ENCODE measurements around the gene C1orf21.
"Not testable (repeated sequence)": the region's sequence is repeated elsewhere in the genome, so short reads cannot be mapped to it uniquely, and the experiment has no call there.

C1orf21 gene

DNA sequence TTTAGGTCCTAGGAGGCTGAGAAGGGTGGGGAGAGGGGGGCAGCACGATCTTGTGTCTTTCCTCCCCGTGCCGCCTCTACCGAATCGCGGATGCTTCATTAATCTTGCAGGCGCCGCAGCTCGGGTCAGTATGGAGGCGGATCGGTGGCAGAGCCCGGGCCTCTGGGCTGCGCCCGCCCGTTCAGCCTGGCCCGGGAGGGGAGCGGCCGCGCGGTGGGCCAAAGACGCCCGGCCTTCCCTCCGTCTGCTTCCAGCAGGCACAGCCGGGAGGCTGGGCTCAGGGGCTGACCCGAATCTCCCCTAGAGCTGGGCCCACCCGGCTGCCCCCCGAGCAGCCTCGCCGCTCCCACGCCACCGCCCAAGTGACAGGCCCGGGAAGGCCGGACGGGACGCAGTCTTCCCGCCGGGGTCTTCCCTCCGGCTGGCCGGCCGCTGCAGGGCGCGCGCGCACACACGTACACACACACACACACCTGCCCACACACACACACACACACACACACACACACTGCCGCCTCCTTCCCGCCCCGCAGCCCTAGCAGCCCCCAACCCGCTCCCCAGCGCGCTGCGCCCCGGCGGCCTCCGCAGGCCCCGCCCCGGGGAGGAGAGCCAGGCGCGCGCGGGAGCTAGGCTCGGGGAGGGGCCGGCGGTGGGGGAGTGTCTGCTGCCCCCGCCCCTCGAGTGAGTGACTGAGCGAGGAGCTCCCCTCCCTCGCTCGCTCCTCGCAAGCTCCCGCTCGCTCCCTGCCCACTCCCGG, at the start of gene C1orf21:
C1orf21 (plus strand) TSS at position 718 of the 757 bp plus-strand sequence. CDS start 90,481 bp downstream, outside the sequence.
- peak; percentile 91 for DNase-seq (ENCODE audit: low spot score)

GRCh38 chr1:184337865-184338264, 49.0 kb upstream of the C1orf21 start:
- DNase-seq (ENCODE audit: low spot score) = not testable (repeated sequence)

DNA sequence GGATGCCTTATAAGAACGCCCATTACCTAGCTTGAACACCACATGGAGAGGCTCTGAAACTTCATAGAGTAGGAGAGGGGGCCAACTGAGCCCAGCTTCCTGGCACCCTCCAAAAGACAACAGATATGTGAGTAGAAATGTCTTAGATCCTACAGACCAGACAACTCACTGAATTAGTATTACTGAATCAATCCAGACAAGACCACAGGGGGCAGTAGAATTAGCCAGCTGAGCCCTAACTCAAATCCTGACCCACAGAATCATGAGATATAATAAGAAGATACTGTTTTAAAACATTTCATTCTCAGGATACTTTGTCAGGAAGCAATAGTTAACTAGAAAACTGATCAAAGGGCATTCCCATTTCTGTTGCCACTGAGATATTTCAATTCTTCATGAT, 45.8 kb upstream of the C1orf21 start:
- DNase-seq (ENCODE audit: low spot score) = no peak

GRCh38 chr1:184350573-184350972, 36.3 kb upstream of the C1orf21 start:
- DNase-seq (ENCODE audit: low spot score) = no peak

DNA sequence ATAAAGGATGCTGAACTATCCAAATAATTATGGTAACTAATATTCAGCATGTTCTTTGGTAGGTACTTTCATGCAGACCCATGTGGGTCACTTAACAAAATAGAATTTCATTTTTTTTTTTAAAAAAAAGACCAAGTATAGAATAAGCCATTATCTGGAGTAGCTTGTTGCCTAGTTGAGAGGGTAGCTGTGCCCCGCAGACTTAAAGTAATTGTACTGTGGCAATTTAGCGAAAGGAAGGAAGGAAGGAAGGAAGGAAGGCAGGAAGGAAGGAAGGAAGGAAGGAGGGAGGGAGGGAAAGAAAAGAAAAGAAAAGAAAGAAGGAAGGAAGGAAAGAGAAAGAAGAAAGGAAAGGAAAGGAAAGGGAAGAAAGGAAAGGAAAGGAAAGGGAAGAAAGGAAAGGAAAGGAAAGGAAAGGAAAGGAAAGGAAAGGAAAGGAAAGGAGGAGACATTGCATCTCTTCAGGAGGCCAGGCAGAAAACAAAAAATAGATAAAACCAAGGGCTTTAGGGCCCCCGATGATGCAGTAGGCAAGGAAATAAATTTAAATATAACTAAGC, 35.3 kb upstream of the C1orf21 start:
- no peak for DNase-seq (ENCODE audit: low spot score)

DNA sequence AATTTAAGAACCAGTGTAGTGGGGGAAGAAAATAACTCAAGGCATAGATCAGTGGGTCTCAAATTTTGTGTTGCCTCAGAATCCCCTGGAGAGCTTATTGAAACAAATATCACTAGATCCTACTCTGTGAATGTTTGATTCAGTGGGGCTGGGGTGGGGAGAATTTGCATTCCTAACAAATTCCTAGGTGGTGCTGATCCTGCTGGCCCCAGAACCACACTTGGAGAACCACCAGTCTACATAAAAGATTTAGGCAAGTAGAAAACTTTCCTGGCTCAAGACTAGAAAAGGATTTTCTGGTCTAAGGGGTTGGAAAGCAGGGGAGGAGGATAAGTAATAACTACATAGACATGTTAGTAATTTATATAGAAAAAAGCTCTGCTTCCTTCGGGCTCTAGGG, 34.1 kb upstream of the C1orf21 start:
- no peak for DNase-seq (ENCODE audit: low spot score)

DNA sequence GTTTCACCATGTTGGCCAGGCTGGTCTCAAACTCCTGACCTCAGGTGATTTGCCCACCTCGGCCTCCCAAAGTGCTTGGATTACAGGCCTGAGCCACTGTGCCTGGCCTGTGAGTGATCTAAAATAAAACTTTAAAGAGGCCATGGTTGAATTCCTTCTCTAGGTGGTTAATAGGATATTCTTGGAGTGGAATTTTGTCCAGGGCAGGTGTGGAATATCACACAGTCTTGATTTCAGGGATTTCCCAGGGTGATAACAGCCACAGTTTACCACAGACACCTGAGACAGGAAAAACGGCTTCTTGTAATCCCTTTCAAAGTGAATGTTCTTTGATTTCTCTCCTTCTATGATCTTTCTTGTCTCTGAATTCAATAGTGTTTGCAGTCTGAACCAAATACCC, 32.1 kb upstream of the C1orf21 start:
- no peak for DNase-seq (ENCODE audit: low spot score)

GRCh38 chr1:184356891-184357290, 29.9 kb upstream of the C1orf21 start:
- DNase-seq (ENCODE audit: low spot score) = no peak

- no peak for DNase-seq (ENCODE audit: low spot score)
Observed at GRCh38 chr1:184358256-184358655, 28.6 kb upstream of the C1orf21 start.

DNA sequence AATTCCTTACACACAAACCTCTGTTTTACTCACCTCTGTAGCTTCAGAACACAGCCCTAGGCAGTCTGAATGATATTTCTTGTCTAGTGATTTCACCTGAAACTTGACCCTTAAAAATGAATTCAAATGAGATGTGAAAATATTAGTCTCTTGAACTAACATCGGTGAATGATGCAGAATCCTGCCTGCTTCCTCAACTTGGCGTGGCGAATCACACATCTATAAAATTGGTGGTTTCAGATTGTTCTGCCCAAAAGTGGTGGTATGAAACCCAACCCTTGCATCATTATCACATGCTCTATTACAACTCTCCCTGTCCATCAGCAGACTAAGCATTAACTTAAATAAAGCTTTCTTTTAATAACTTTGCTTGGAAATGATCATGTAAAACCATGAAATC, 26.9 kb upstream of the C1orf21 start:
- no peak for DNase-seq (ENCODE audit: low spot score)

DNA sequence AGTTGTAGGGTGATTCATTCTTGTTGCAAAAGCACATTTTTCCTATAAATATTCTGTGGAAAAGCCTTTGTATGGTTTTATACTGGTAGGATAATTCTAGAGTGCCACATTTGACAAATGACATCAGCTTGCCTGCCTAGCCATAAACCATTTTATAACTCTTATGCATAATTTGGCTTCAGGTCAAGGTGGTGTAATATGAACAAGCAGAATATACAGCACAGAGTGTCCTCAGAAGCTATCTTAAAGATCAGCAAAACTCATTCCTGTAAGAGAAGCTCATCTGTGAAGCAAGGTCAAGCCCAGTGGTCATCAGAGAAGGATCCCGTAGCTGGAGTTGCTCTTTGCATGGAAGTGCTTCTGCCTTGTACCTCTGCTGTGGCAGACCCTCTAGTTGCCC, 24.0 kb upstream of the C1orf21 start:
- DNase-seq (ENCODE audit: low spot score) = no peak

GRCh38 chr1:184365699-184366098, 21.1 kb upstream of the C1orf21 start:
- no peak for DNase-seq (ENCODE audit: low spot score)

GRCh38 chr1:184366997-184367396, 19.8 kb upstream of the C1orf21 start:
- DNase-seq (ENCODE audit: low spot score) = no peak

DNA sequence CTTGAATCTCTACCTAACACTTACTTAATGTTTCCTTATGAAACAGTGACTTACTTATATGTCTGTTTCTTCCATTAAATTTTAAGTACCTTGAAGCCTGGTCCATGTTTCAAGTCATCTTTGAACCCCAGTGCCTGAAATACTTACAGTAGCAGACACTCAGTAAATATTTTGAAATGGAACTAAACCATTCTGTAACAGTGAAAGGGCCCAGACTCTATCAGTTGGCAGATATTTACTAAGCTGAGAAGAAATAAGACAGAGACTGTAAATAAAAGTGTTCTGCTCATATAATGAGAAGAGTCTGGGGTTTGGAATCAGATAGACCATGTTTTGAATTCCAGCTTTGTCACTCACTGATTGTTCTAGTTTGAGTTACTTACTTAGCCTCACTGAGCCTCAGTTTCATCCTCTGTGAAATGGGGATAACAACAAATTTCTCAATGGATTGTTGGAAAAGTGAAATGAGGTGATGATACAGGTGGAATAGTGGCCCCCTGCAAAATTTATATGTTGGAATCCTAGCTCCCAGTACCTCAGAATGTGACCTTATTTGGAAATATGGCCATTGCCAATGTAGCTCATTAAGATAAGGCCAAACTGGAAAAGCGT, 19.3 kb upstream of the C1orf21 start:
- DNase-seq (ENCODE audit: low spot score) = no peak

GRCh38 chr1:184368354-184368753, 18.5 kb upstream of the C1orf21 start:
- DNase-seq (ENCODE audit: low spot score) = no peak

DNA sequence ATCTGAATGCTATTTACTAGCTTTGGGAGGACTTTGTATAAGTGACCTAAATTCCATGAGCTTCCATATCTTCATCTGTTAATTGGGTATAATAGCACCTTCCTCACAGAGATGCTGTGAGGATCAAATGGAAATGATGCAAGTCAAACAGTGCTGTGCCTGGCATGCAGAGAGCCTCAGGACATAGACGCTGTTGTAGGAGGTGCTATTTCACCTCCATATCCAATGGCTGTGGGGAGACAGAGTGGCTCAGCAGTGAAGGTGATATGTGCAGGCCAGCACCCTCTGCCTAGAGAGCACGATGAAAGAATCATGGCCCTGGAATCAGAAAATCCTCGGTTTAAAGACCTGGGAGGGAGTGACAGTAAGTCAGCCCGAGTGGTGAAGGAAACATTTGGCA, 16.0 kb upstream of the C1orf21 start:
- no peak for DNase-seq (ENCODE audit: low spot score)

- DNase-seq (ENCODE audit: low spot score) = no peak
Observed at GRCh38 chr1:184373155-184373554, 13.7 kb upstream of the C1orf21 start.

- DNase-seq (ENCODE audit: low spot score) = no peak
Observed at GRCh38 chr1:184376369-184376768, 10.5 kb upstream of the C1orf21 start.

DNA sequence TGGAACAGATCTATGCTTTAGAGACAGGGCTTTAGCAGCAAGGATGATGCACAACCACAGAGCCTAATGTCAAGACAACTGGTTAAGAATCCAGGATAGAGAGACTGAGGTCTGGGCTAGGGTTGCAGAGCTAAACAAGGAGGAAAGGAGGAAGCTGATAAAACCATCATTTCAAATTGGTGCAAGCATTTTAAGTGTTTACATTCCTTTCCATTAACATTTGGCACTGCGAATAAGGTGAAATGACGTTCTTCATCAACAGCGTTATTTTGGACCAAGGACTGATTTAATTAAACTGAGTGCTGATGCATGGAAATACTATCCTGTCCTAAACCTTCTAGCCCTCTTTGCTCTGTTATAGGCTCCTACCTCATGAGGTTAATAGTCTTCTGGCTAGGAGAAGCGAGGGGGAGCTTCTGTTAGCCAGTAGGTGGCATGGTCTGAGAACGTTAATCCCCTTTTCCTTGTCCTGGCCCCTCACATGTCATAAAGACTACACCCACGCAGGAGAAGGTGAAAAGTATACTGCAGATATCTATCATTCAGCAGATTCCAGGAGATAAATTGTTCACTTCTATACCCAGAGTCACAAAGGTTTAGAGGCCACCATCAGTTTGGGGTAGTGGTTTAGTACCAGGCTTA, 7.6 kb upstream of the C1orf21 start:
- no peak for DNase-seq (ENCODE audit: low spot score)

GRCh38 chr1:184380468-184380867, 6.4 kb upstream of the C1orf21 start:
- no peak for DNase-seq (ENCODE audit: low spot score)

DNA sequence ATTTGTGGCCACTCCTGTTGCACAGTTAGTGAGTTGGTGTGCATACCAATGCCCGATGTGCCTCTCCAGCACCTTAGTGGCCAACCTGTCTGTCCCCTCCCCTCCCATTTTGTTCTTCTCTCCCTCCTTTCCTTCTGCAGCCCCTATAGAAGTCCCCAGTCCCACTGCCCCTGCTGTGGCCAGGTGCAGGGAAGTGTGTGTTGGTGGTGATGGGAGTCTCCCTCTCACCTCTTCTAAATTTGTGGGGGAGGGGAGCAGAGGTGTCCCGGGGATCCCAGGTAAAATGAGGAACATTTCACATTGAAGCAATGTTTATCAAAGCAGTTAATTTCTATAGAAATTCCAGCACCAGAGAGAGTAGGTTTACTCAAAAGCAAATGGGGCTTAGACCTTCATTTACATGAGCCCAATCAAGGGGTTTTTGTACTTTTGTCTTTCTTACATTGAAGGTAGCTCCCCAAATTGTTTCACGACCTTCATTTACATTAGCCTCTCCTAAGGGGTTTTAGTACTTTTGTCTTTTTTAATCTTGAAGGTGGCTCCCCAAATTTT, 3.0 kb upstream of the C1orf21 start:
- DNase-seq (ENCODE audit: low spot score) = no peak

- no peak for DNase-seq (ENCODE audit: low spot score)
Observed at GRCh38 chr1:184385865-184386311, 941 bp upstream of the C1orf21 start.

DNA sequence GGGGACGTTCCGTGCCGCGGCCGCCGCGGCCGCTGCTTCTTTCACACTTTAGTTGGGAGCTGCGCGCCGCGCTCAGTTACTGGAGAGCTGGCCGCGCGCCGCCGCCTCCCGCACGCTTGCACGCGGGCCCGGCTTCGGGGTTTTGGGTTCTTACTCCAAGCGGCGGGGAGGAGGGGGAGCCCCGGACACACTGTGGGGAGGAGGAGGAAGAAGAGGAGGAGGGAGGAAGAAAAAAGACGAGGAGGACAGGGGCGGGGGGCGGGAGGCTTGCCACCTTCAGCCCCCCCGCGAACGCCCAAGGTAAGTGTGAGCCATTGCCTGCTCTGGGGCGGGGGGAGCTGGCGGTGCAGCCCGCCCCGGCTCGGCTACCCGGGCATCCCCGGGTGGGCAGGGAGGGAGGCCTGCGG, 243 bp downstream of the C1orf21 start:
- peak; percentile 14 for DNase-seq (ENCODE audit: low spot score)

All from Ammon's horn (tissue), 1 donor.